Bronchial epithelial cell (primary cell): ENCODE results near the gene DENND1B. TPM values are rescaled to one million over a fixed set of nuclear protein-coding genes. Genes with fewer than 3 reads are reported as not detected.
"Not testable (repeated sequence)": the region's sequence is repeated elsewhere in the genome, so short reads cannot be mapped to it uniquely, and the experiment has no call there.

Source experiments
- DNase-seq: peaks from one replicate; pipeline ENCODE4 v3.0.0-alpha.2; 2010; ENCODE audit warnings: low read depth
- FAIRE-seq: peaks from 2 replicates; lab custom pipeline; 2011; peaks lifted over from hg19 to GRCh38; lab: Jason Lieb, UNC
- H3K27me3 ChIP-seq: 2 replicates; pipeline ENCODE4 v1.5.1; 2011; ENCODE audit warnings: low read length; ENCODE audit not compliant: control insufficient read depth, insufficient read depth
- H3K36me3 ChIP-seq: 2 replicates; pipeline ENCODE4 v1.5.1; 2011; ENCODE audit warnings: low read length; ENCODE audit not compliant: control insufficient read depth, insufficient read depth
- H3K4me3 ChIP-seq: 2 replicates; pipeline ENCODE4 v1.5.1; 2011; ENCODE audit warnings: mild to moderate bottlenecking, low read depth, low read length, control low read depth
- CTCF ChIP-seq: IDR thresholded peaks from 2 replicates; pipeline ENCODE4 v1.5.1; 2011; ENCODE audit warnings: mild to moderate bottlenecking, moderate library complexity, low read length, control low read depth, inconsistent platforms; ENCODE audit not compliant: insufficient read depth, severe bottlenecking
- total RNA-seq: library from RNA; depleted of rRNA; stranded (reverse); fragments of >200 nt; gene quantifications from 2 replicates; pipeline ENCODE4 v1.2.1, GENCODE V29; 2014

Gene DENND1B
- total RNA-seq, 1 donor from 2014 or later = 15.5 TPM

DNA sequence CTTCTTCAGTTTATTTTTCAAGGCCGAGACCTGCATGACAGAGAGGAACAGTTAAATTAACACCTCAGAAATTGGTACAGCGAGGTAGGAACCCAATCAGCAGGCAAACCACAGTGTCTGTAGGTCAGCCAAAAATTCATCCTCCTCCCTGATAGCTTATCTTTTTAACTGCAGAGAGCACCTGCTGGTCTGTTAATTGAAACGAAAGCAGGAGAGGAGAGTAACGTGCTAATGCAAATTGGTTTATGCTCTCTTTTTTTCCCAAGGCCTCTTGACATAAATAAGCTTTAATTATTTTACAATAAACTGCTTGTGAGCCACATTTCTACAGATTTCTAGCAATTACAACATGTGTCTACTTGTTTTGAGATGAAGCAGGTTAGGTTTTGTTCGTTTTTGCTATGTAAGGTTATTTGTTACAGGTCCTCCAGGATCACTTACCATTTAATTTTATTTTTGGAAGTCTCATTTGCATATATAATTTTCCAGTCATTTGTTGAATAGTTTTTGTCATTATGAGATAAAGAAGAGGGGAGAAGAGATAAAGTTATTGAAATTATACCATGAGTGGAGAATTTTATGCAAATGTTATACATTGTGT, 179.9 kb downstream of the DENND1B start:
- no peaks in the 10 kb centered on the region for H3K36me3 ChIP-seq
- FAIRE-seq = no peak
- H3K4me3 ChIP-seq = no peak overlapping the region
- no peak for TF ChIP-seq CTCF
- H3K27me3 ChIP-seq = no peaks in the 10 kb centered on the region
- peak; percentile 4 for DNase-seq

GRCh38 chr1:197590687-197591086, 184.6 kb downstream of the DENND1B start:
- H3K4me3 ChIP-seq = no peak overlapping the region
- FAIRE-seq = no peak
- TF ChIP-seq CTCF = no peak
- no peaks in the 10 kb centered on the region for H3K36me3 ChIP-seq
- no peaks in the 10 kb centered on the region for H3K27me3 ChIP-seq
- no peak for DNase-seq

DNA sequence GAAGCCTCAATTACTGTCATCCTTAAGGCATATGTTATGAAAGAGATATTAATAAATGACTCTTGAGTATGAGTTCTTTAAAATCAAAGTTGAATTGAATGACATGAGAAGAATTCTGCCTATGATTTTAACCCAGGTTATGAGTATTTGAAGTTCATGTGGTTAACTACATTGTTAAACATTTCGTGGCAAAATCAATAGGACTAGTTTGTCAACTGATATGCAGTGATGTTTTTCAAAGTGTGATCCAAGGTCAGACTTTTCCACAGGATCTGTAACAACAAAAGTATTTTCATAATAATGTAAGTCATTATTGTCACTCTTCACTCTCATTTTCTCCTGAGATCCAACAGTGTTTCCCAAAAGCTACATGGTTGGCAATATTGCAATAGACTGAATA, 189.5 kb downstream of the DENND1B start:
- no peak for DNase-seq
- no peak for FAIRE-seq
- no peak for TF ChIP-seq CTCF
- Histone ChIP-seq H3K36me3 (no peaks in the 10 kb centered on the region), H3K27me3 (no peaks in the 10 kb centered on the region), H3K4me3 (no peak overlapping the region)

- no peaks in the 10 kb centered on the region for H3K27me3 ChIP-seq
- no peak for TF ChIP-seq CTCF
- DNase-seq = no peak
- H3K36me3 ChIP-seq = no peaks in the 10 kb centered on the region
- H3K4me3 ChIP-seq = no peak overlapping the region
- no peak for FAIRE-seq
Observed at GRCh38 chr1:197577580-197577979, 197.7 kb downstream of the DENND1B start.

DNA sequence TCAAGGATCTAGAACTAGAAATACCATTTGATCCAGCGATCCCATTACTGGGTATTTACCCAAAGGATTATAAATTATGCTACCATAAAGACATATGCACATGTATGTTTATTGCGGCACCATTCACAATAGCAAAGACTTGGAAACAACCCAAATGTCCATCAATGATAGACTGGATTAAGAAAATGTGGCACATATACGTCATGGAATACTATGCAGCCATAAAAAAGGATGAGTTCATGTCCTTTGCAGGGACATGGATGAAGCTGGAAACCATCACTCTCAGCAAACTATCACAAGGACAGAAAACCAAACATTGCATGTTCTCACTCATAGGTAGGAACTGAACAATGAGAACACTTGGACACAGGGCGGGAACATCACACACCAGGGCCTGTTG, 199.7 kb downstream of the DENND1B start:
- not testable (repeated sequence) for H3K27me3 ChIP-seq, H3K4me3 ChIP-seq, DNase-seq, FAIRE-seq, H3K36me3 ChIP-seq

- no peak for DNase-seq
- FAIRE-seq = no peak
- no peaks in the 10 kb centered on the region for H3K27me3 ChIP-seq
- TF ChIP-seq CTCF = no peak
- no peaks in the 10 kb centered on the region for H3K36me3 ChIP-seq
- no peak overlapping the region for H3K4me3 ChIP-seq
Observed at GRCh38 chr1:197572169-197572568, 203.1 kb downstream of the DENND1B start.
